NCI-H2196 (cell line): Measurements from ENCODE around the gene NUDT13.

Source experiments
- DNase-seq: peaks from one replicate; lab custom pipeline; 2025; ENCODE audit not compliant: unreplicated experiment; lab: John Stamatoyannopoulos, UW

Gene NUDT13

GRCh38 chr10:73110345-73110849, at the start of gene NUDT13:
TSS of gene NUDT13 (plus strand) at chr10:73110455. CDS start at chr10:73114366, 3,911 bp downstream.
- no peak for DNase-seq

- DNase-seq = peak; percentile 25
These were observed 49.3 kb upstream of the NUDT13 start for GRCh38 chr10:73060738-73061635.

GRCh38 chr10:73061743-73062142, 48.5 kb upstream of the NUDT13 start:
- no peak for DNase-seq

DNA sequence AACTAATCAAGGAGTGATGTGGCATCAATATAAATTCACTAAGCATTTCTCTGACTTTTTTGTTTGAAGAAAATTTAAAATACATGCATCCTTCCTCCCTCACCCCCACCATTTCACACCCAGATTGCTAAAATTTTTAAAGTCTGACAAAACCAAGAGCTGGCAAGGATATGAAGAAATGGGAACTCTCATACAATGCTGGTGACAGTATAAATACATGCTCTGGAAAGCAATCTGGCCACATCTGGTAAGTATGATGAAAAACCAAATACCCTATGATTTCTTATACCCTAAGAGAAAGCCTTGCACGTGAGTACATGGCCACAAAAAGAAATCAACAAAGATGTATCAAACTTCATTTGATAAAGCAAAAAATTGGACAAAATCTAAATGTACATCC, 44.8 kb upstream of the NUDT13 start:
- DNase-seq = no peak

DNA sequence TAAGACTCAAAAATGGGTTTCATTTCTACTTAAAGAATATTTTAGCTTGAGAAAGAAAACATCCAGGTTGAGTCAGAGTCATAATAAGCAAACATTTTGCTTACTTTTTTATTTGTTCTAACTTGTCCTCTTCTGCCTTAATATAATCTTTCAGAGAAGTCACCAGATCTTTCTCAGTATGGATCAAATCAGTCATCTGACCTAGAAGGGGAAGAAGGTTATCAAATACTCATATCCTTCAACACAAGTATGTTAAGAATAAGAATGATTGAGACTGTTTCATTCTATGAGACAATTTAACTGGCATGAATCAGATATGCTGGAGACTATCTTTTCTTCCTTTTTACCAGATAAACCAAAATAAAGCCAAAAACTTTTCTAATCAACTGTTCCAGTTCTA, 36.6 kb upstream of the NUDT13 start:
- no peak for DNase-seq

DNA sequence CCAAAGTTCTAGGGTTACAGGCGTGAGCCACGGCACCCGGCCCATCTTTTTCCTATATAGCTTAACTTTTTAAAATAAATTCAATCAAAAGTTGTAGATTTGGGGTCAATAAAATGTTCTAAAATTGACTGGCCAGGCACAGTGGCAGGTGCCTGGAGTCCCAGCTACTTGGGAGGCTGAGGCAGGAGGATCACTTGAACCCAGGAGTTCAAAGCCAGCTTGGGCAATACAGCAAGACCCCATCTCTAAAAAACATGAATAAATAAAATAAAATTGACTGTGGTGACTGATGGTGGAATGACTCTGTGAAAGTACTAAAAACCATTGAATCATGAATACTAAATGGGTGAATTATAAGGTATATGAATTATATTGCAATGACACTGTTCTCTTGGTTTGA, 34.4 kb upstream of the NUDT13 start:
- DNase-seq = no peak

DNA sequence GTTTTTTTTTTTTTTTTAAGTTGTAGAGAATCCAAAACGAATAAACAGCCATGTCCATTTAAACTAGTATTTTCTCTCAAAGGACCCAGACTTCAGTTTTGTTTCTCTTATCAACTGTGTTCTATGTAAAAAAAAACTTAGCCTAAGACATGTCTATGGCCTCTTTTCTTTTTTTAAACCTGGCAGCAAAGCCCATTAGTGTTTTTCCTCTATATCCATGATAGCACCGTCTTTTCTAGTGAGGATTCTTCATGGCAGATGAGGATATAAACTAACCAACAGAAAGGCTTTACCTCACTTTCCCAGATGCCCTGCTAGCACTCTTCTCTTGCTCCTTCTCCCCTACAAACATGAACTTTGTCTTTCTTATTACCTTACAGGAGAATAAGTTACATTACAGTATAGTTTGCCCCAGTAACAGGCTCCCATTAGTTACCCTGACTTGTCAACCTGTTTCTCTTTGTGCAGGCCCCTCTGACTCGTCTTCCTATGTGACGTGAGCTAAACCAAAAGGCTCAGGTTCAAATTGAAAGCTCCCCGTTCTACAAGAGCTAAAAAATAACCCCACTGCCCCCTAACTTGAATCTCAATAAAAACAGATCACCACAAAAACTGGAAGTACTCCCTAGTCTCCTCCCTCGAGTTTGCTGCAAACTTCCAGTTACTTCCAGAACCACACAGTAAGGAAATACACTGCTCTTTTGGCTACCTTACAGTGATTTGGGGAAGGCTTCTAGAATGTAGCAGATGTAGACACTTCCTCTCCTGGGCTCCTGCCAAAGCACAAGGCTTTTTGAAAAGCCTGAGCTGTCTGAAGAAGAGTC, 33.7 kb upstream of the NUDT13 start:
- DNase-seq = peak; percentile 0

GRCh38 chr10:73079779-73080541, 30.3 kb upstream of the NUDT13 start:
- DNase-seq = no peak

GRCh38 chr10:73083221-73083620, 27.0 kb upstream of the NUDT13 start:
- DNase-seq = no peak

DNA sequence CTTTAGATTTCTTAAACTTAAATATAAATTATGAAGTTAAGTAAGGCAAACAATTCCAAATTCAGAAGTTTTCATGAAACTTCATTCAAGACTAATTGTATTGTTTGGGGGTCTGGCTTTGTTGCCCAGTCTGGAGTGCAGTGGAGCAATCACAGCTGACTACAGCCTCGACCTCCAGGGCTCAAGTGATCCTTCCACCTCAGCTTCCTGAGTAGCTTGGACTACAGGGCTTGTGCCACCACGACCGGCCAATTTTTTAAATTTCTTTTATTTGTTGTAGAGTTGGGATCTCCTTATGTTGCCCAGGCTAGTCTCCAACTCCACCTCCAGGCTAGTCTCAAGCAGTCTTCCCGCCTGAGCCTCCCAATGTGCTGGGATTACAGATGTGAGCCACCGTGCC, 26.0 kb upstream of the NUDT13 start:
- no peak for DNase-seq

- DNase-seq = no peak
These were observed 23.4 kb upstream of the NUDT13 start for GRCh38 chr10:73086816-73087215.

DNA sequence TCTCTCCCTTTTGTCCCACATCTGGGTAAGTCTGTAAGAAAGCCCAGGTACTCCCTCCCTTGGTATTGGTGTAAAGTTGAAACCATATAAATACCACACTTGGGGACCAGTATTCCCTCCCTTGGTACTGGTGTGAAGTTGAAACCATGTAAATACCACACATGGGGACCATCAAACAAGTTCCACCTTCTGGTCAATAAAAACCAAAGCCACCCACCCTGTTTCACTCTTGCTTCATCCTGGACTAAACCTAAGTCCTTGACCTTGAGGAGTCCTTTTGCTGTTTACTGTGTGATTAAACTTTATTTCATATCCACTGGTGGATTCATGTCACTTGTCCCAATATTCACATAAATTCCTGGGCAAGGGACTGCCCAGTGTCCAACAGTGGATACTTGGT, 22.0 kb upstream of the NUDT13 start:
- no peak for DNase-seq

DNA sequence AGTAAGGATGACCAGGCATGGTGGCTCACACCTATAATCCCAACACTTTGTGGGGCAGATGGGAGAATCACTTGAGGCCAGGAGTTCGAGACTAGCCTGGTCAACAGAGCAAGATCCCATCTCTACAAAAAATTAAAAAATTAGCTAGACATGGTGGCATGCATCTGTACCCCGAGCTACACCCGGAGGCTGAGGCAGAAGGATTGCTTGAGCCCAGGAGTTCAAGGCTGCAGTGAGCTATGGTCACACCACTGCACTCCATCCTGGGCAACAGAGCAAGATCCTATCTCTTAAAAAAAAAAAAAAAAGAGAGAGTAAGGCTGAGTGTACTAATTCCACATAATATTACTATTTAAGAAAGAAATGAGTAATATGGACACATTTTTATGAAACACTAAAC, 17.4 kb upstream of the NUDT13 start:
- no peak for DNase-seq

GRCh38 chr10:73093922-73094850, 16.1 kb upstream of the NUDT13 start:
- DNase-seq = no peak

DNA sequence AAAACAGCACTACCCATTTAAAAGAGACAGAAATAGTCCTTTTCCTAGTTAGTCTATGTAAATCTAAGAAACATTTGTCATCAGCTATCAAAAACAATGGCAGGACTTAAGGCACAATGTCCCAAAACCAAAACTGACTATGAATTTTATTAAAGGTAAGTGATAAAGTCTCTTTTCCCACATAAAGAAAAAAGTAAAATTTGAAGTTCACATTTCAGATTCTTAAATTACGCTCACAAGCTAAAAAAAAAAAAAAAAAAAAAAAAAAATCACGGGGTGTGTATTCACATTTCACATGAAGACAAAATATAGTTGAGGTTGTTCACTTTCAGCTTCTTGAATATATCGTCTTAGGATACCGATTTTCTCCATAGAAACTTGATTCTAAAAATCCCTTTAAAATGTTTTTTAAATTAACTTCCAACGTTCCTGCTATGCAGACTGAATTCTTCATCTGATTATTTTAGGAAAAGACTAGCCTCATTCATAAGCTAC, 15.2 kb upstream of the NUDT13 start:
- no peak for DNase-seq

GRCh38 chr10:73095481-73096021, 14.7 kb upstream of the NUDT13 start:
- peak; percentile 1 for DNase-seq

DNA sequence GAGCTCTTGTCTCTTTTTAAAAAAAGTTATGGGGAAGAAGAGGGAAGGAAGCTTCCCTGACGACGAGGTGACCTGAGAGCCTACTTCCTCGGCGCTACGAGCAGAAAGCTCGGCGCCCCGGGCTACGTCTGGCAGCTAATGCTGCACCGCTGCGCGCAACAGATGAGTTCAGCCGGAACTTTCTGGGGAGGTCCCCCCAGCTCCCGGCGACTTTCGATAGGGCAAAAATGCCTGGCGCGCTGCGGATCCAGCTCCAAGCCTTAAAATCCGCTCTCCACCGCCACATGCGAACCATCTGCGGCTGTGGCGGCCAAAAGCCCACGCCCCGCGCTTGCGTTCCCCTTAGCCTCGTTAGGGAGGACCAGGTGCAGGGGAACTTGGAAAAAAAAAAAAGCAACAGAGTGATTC, 14.2 kb upstream of the NUDT13 start:
- DNase-seq = no peak

- peak; percentile 85 for DNase-seq
These were observed 13.6 kb upstream of the NUDT13 start, which contains the start of gene P4HA1 for GRCh38 chr10:73096449-73097304. TSS of gene P4HA1 (minus strand) at chr10:73096866. CDS start at chr10:73074883, 21,983 bp downstream.

DNA sequence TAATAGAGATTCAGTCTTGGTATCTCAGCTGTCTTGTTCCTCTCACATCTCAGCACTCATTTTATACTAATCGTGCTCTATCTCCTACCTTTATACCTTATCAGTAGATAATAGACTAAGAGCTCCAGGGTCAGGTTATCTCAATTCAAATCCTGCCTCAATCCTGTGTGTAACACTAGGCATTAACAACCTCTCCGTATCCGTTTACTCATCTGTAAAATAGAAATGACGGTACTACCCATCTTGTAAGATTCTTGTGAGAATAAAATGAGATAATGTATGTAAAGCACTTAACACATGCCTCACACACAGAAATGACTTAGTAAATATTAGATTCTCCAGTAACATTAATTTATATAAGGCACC, 13.0 kb upstream of the NUDT13 start:
- DNase-seq = no peak
